ENCODE results near the gene TRIM67.

TRIM67 gene

DNA sequence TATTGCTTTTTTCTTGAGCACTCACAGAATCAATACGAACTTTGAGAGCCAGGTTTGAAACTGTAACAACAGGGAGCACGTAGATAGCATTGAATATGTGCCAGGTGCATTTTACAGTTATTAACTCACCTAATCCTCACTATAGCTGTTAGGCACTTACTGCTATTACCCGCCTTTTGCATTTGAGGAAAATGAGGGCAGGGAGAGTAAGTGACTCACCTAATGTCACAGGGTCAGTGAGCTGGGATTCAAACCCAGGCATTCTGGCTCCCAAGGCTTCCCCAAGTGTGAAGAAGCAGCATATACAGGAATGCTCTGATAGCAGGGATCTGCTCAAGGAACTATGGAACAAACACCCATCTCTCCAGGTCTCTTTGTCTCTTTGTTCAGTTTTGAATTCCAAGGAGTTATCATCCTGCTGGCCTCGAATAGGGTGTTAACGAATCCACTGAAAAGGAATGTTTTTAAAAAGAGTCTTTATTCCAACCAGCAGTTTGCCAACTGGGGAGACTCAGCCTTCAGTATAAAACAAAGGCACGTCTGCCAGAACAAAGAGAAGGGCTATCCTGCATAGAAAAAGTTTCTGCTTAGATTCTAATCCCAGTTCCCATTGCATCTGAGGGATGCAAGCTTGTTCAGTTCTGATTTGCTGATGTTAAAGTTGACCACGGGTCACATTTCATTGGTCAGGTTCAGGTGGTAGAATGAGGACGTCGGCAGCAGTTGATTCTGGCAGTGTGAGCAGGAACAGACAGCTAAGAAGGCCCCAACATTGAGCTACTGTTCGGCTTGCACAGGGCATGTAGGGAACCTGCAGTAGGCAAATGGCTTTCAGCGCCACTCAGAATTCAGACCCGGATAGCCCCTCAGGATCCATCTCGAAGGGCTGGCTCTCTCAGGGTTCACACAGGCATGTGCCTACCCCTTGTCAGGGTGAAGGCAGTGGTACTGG lies 22.1 kb downstream of the TRIM67 start:
- no peak for DNase-seq (ENCODE audit: low read depth)

- no peak for DNase-seq (ENCODE audit: low read depth)
Measured at GRCh38 chr1:231184891-231185290, 23.0 kb downstream of the TRIM67 start.

DNA sequence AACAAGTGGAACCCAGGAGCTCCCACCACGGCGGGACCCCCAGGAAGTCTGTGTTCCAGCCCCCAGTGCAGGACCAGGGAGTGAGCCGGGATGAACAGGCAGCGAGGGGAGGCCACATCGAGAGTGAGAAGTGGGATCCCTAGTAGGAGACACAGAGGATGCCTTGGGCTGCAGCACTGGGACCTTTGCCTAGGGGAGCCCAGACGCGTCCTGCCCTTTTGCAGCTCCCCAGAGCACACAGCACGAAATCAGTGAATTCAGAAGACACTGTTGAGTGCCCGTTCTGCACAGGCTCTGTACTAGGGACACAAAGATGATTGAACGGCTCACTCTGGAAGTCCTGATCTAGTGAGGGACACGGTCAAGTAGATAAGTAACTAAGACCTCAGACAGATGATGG lies 23.5 kb downstream of the TRIM67 start:
- DNase-seq (ENCODE audit: low read depth): no peak

GRCh38 chr1:231186356-231187115 lies 24.7 kb downstream of the TRIM67 start:
- DNase-seq (ENCODE audit: low read depth): no peak

GRCh38 chr1:231187571-231187970 lies 25.7 kb downstream of the TRIM67 start:
- DNase-seq (ENCODE audit: low read depth): no peak

GRCh38 chr1:231188072-231188471 lies 26.2 kb downstream of the TRIM67 start:
- DNase-seq (ENCODE audit: low read depth): no peak

DNA sequence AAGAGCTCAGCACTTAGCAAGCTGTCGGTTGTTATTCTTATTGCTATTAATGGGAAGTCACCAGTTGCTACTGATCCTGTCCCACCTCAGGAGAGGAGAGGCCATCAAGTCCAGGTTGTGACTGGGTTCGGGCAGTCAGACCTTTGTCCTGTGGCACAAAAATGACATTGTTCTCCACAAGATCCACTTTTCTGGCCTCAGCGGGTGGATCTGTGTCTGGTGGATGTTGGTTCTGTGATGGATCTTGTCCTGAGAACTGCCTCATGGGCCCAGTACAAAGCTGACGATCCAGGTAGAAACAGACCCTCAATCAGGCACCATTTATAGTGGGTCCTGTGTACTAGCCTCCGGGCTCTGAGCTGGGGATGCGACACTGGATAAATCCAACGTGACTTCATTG lies 26.9 kb downstream of the TRIM67 start:
- no peak for DNase-seq (ENCODE audit: low read depth)

DNA sequence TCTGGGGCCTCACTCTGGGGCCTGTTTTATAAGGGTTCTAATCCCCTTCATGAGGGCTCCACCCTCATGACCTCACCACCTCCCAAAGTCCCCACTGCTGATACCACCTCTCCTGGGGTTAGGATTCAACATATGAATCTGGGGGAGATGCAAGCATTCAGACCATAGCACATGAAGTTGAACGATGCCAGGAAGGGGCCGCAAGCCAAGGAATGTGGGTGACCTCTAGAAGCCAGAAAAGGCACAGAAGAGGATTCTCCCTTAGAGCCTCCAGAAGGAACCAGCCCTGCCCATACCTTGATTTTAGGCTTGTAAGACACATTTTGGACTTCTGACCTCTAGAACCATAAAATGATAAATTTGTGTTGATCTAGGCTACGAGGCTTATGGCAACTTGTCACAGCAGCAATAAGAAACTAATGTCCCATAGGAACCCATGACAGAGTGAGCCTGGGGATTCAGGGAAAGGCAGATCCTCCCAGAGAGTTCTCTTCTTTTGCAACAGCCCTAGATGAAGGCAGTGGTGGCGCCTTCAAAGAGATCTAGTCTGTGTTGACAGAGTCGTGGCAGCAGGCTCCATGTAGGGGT lies 27.9 kb downstream of the TRIM67 start:
- DNase-seq (ENCODE audit: low read depth): no peak

GRCh38 chr1:231190456-231190855 lies 28.6 kb downstream of the TRIM67 start:
- DNase-seq (ENCODE audit: low read depth): no peak

DNA sequence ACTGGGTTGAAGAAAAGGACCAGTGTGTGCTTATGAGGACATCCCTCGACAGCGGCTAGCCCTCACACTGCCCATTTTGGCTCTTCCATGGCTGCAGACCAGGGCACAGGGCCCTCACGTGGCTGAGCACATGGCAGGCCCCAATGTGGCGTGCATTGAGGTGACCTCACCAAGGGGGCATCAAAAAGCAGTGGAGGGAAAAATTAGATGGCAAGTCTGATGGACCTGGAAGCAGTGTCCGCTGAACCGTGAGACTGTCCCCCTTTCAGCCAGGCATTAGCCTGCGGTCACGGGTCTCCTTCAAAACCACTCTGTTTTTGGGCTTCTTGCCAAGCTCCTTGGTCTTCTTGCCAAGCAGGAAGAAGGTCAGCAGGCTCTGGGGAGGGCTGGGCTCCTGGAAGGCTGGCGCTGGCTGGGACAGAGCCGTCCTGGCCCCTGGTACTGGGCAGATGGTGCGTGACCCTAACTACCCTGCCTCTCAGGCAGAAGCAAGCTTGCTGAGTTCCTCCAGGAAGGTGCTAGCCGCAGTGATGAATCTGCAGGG lies 30.8 kb downstream of the TRIM67 start:
- DNase-seq (ENCODE audit: low read depth): no peak

GRCh38 chr1:231193710-231194340 lies 32.0 kb downstream of the TRIM67 start:
- no peak for DNase-seq (ENCODE audit: low read depth)

- DNase-seq (ENCODE audit: low read depth): no peak
Measured at GRCh38 chr1:231194476-231194842, 32.6 kb downstream of the TRIM67 start.

DNA sequence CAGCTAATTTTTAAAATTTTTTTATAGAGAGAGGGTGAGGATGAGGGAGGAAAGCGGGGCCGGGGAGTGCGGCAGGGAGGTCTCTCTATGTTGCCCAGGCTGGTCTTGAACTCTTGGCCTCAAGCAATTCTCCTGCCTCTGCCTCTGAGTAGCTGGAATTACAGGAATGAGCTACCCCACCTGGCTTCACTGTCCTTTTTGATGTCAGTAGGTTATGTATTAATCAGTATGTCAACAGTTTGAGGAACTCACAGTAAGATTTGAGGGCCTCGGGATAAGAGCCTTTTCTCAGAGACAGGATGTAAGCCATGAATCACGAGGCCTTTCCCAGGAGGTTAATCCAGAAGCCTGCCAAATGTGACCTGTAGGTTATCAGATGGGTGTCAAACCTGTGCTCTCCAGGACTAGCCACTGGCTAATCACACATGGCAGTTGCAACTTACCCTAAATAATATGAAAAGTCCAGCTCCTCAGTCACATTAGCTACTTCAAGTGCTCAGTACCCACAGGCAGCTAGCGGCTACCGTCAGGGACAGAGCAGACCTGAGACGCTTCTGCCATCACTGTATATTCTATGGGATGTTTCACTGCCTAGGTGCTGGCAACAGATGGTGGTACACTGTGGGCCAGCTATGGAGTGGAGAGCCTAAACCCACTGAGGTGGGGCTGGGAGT lies 33.1 kb downstream of the TRIM67 start:
- DNase-seq (ENCODE audit: low read depth): no peak

DNA sequence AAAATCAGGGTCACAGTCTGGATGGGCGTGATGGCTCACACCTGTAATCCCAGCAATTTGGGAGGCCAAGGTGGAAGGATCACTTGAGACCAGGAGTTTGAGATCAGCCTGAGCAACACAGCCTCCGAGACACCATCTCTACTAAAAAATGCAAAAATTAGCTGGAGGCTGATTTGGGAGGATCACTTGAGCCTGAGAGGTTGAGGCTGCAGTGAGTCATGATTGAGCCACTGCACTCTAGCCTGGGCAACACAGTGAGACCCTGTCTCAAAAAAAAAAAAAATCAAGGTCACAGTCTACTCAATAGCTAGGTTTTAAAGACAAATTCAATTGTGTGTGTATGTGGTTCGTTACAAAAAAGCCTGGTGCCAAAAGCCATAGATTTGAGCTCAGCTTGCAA lies 34.4 kb downstream of the TRIM67 start:
- no peak for DNase-seq (ENCODE audit: low read depth)

- DNase-seq (ENCODE audit: low read depth): no peak
Measured at GRCh38 chr1:231196728-231197127, 34.9 kb downstream of the TRIM67 start.

DNA sequence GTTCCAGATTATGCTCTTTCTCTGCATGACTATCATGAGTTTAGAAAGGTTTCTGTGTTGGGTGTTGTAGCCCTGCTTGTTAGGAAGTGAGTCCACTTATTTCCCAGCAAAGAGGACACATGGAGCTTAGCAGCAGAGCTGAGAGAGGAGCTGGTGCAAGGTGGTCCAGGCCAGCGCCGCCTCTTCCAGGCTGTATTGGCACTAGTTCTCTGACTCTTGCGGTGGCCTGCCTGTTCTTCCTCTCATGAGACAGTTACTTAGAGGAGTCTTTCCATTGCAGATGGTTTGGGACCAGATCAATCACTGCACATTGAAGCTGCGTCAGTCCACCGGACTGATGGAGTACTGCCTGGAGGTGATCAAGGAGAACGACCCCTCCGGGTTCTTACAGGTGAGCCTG lies 38.0 kb downstream of the TRIM67 start:
- DNase-seq (ENCODE audit: low read depth): no peak

- DNase-seq (ENCODE audit: low read depth): no peak
Measured at GRCh38 chr1:231200388-231201031, 38.7 kb downstream of the TRIM67 start.

DNA sequence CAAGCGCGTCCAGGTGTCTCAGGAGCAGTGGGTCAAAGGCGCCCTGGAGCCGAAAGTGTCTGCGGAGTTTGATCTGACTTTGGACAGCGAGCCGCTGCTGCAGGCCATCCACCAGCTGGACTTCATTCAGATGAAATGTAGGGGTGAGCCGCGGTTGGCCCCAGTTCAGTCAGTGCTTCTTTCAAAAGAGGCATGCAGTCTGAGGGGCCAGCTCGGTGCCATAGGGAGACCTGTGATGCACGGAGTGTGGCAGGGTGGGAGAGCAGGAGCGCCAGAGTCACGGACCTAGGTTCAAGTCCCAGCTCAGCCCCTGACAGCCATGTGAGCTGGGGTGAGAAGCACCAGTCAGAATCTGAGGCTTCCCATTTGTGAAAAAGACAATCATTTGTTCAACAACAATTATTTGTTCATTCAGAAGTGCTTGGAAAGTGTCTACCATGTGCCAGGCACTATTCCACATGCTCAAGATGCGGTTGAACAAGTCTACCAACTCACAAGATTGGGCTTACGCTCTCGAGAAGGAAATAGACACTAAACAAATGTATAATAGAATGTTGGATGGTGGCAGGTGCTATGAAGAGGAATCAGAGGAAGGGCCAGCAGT lies 39.6 kb downstream of the TRIM67 start:
- DNase-seq (ENCODE audit: low read depth): no peak

GRCh38 chr1:231201979-231202633 lies 40.2 kb downstream of the TRIM67 start:
- DNase-seq (ENCODE audit: low read depth): no peak
